ENCODE data around the gene ICAM3.

ICAM3 gene

DNA sequence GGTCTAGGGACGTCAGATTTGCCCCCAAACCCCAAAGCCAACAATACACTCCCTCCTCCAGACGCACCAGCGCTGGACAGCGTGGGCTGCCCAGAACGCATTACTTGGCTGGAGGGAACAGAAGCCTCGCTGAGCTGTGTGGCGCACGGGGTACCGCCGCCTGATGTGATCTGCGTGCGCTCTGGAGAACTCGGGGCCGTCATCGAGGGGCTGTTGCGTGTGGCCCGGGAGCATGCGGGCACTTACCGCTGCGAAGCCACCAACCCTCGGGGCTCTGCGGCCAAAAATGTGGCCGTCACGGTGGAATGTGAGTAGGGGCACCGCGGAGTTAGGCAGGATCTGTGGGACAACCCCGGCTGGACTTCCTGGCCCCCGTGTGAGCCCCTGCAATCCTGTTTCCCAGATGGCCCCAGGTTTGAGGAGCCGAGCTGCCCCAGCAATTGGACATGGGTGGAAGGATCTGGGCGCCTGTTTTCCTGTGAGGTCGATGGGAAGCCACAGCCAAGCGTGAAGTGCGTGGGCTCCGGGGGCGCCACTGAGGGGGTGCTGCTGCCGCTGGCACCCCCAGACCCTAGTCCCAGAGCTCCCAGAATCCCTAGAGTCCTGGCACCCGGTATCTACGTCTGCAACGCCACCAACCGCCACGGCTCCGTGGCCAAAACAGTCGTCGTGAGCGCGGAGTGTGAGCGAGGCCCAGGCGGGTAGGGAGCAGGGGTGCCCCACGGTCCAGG is 45.6 kb downstream of the ICAM3 start:
- Histone ChIP-seq H3K4me3 (ENCODE audit: low read length) (no peak overlapping the region), H3K36me3 (ENCODE audit: control insufficient read depth, low read depth, low read length) (no peaks in the 10 kb centered on the region), H3K4me1 (ENCODE audit: control insufficient read depth, low read depth, low read length) (peaks cover 18% of the 10 kb centered on the region), H3K27me3 (ENCODE audit: control insufficient read depth, insufficient read depth, low read length) (peaks cover 94% of the 10 kb centered on the region), H3K9me3 (ENCODE audit: control insufficient read depth, low read depth, low read length) (no peaks in the 10 kb centered on the region), H3K27ac (ENCODE audit: low read length) (no peak overlapping the region), H3K9ac (ENCODE audit: low read length) (no peak overlapping the region)

DNA sequence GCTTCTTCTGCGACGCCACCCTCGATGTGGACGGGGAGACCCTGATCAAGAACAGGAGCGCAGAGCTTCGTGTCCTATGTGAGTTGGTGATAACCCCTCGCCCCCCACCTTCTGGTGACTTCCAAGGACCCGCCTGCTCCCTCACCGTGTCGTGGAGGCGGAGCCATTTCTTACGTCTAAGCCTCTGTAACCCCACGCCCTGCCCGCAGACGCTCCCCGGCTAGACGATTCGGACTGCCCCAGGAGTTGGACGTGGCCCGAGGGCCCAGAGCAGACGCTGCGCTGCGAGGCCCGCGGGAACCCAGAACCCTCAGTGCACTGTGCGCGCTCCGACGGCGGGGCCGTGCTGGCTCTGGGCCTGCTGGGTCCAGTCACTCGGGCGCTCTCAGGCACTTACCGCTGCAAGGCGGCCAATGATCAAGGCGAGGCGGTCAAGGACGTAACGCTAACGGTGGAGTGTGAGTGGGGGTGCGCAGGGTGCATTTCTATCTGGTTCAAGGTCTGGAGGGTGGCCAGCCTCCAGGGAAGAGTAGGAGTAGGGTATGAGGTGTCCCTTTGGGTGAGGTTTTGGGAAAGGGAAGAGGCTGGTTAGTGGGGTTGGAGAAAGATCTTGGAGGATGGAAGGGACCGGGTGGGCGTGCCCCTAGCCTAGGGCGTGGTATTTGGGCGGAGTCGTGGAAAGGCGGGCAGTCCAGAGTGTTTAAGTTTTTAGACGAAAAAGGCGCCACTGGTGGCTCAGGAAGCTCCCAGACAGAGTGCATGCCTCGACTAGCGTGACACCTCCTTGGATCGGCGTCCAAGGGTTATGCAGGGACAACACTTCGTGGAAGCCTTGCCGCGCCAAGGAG is 46.4 kb downstream of the ICAM3 start:
- Histone ChIP-seq H3K4me3 (ENCODE audit: low read length) (peak overlapping the region; percentile 32), H3K27me3 (ENCODE audit: control insufficient read depth, insufficient read depth, low read length) (peaks cover 100% of the 10 kb centered on the region), H3K9me3 (ENCODE audit: control insufficient read depth, low read depth, low read length) (no peaks in the 10 kb centered on the region), H3K36me3 (ENCODE audit: control insufficient read depth, low read depth, low read length) (no peaks in the 10 kb centered on the region), H3K9ac (ENCODE audit: low read length) (no peak overlapping the region), H3K4me1 (ENCODE audit: control insufficient read depth, low read depth, low read length) (peaks cover 18% of the 10 kb centered on the region), H3K27ac (ENCODE audit: low read length) (no peak overlapping the region)

- Histone ChIP-seq H3K27me3 (ENCODE audit: control insufficient read depth, insufficient read depth, low read length) (peaks cover 100% of the 10 kb centered on the region), H3K9ac (ENCODE audit: low read length) (no peak overlapping the region), H3K36me3 (ENCODE audit: control insufficient read depth, low read depth, low read length) (no peaks in the 10 kb centered on the region), H3K4me1 (ENCODE audit: control insufficient read depth, low read depth, low read length) (peaks cover 22% of the 10 kb centered on the region), H3K9me3 (ENCODE audit: control insufficient read depth, low read depth, low read length) (no peaks in the 10 kb centered on the region), H3K27ac (ENCODE audit: low read length) (no peak overlapping the region), H3K4me3 (ENCODE audit: low read length) (peak overlapping the region; percentile 46)
These were observed 47.1 kb downstream of the ICAM3 start for GRCh38 chr19:10292206-10292788.

GRCh38 chr19:10291554-10292205 is 47.7 kb downstream of the ICAM3 start:
- Histone ChIP-seq H3K36me3 (ENCODE audit: control insufficient read depth, low read depth, low read length) (no peaks in the 10 kb centered on the region), H3K4me3 (ENCODE audit: low read length) (peak overlapping the region; percentile 46), H3K9ac (ENCODE audit: low read length) (no peak overlapping the region), H3K9me3 (ENCODE audit: control insufficient read depth, low read depth, low read length) (no peaks in the 10 kb centered on the region), H3K27me3 (ENCODE audit: control insufficient read depth, insufficient read depth, low read length) (peaks cover 100% of the 10 kb centered on the region), H3K27ac (ENCODE audit: low read length) (no peak overlapping the region), H3K4me1 (ENCODE audit: control insufficient read depth, low read depth, low read length) (peaks cover 23% of the 10 kb centered on the region)

- no peaks in the 10 kb centered on the region for H3K36me3 ChIP-seq (ENCODE audit: control insufficient read depth, low read depth, low read length)
- no peak overlapping the region for H3K27ac ChIP-seq (ENCODE audit: low read length)
- peak overlapping the region; percentile 46 for H3K4me3 ChIP-seq (ENCODE audit: low read length)
- H3K9ac ChIP-seq (ENCODE audit: low read length) = no peak overlapping the region
- H3K4me1 ChIP-seq (ENCODE audit: control insufficient read depth, low read depth, low read length) = peaks cover 23% of the 10 kb centered on the region
- H3K9me3 ChIP-seq (ENCODE audit: control insufficient read depth, low read depth, low read length) = no peaks in the 10 kb centered on the region
- H3K27me3 ChIP-seq (ENCODE audit: control insufficient read depth, insufficient read depth, low read length) = peaks cover 100% of the 10 kb centered on the region
These were observed 48.4 kb downstream of the ICAM3 start for GRCh38 chr19:10290876-10291553.

DNA sequence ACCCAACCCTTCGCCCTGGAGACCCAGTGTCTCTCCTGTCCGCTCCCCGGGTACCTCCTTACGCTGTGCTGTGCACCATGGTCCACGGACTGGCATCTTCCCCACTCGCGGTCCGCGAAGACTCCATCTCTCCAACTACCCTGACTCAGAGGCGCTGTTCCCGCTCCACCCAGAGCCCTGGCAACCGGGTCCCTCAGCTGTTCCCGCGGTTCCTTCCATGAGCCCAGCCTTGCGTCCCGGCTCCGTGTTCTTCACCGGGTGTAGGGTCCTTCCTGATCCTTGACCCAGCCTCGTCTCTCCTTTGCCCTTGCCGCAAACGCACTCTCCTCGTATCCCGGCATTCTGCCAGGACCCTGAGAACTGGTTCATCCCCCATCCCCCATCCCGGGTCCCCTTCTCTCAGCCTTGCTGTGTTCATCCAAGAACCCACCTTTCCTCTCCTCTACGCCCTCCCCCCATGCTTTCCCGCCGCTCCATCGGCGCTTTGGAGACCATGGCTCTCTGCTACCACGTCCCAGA is 49.0 kb downstream of the ICAM3 start:
- H3K27ac ChIP-seq (ENCODE audit: low read length) = no peak overlapping the region
- no peaks in the 10 kb centered on the region for H3K9me3 ChIP-seq (ENCODE audit: control insufficient read depth, low read depth, low read length)
- peak overlapping the region; percentile 46 for H3K4me3 ChIP-seq (ENCODE audit: low read length)
- H3K4me1 ChIP-seq (ENCODE audit: control insufficient read depth, low read depth, low read length) = peaks cover 19% of the 10 kb centered on the region
- H3K36me3 ChIP-seq (ENCODE audit: control insufficient read depth, low read depth, low read length) = no peaks in the 10 kb centered on the region
- peaks cover 97% of the 10 kb centered on the region for H3K27me3 ChIP-seq (ENCODE audit: control insufficient read depth, insufficient read depth, low read length)
- no peak overlapping the region for H3K9ac ChIP-seq (ENCODE audit: low read length)

- H3K9ac ChIP-seq (ENCODE audit: low read length) = no peak within 1 kb of the TSS
- H3K4me1 ChIP-seq (ENCODE audit: control insufficient read depth, low read depth, low read length) = peaks cover 19% of the 10 kb centered on the region
- no peaks in the 10 kb centered on the region for H3K36me3 ChIP-seq (ENCODE audit: control insufficient read depth, low read depth, low read length)
- H3K9me3 ChIP-seq (ENCODE audit: control insufficient read depth, low read depth, low read length) = no peaks in the 10 kb centered on the region
- H3K27me3 ChIP-seq (ENCODE audit: control insufficient read depth, insufficient read depth, low read length) = peaks cover 92% of the 10 kb centered on the region
- H3K27ac ChIP-seq (ENCODE audit: low read length) = no peak within 1 kb of the TSS
- peak within 1 kb of the TSS; percentile 46 for H3K4me3 ChIP-seq (ENCODE audit: low read length)
These were observed 49.5 kb downstream of the ICAM3 start, which contains the start of gene ICAM5 for GRCh38 chr19:10289836-10290356. TSS of gene ICAM5 (plus strand) at chr19:10289952. CDS start at chr19:10290044, 92 bp downstream.

- H3K9ac ChIP-seq (ENCODE audit: low read length) = no peak overlapping the region
- peaks cover 86% of the 10 kb centered on the region for H3K27me3 ChIP-seq (ENCODE audit: control insufficient read depth, insufficient read depth, low read length)
- H3K4me3 ChIP-seq (ENCODE audit: low read length) = peak overlapping the region; percentile 46
- H3K36me3 ChIP-seq (ENCODE audit: control insufficient read depth, low read depth, low read length) = no peaks in the 10 kb centered on the region
- H3K9me3 ChIP-seq (ENCODE audit: control insufficient read depth, low read depth, low read length) = no peaks in the 10 kb centered on the region
- H3K4me1 ChIP-seq (ENCODE audit: control insufficient read depth, low read depth, low read length) = peaks cover 19% of the 10 kb centered on the region
- H3K27ac ChIP-seq (ENCODE audit: low read length) = no peak overlapping the region
These were observed 50.1 kb downstream of the ICAM3 start for GRCh38 chr19:10289167-10289835.

- Histone ChIP-seq H3K36me3 (ENCODE audit: control insufficient read depth, low read depth, low read length) (no peaks in the 10 kb centered on the region), H3K9ac (ENCODE audit: low read length) (no peak overlapping the region), H3K9me3 (ENCODE audit: control insufficient read depth, low read depth, low read length) (no peaks in the 10 kb centered on the region), H3K27ac (ENCODE audit: low read length) (no peak overlapping the region), H3K4me1 (ENCODE audit: control insufficient read depth, low read depth, low read length) (peaks cover 19% of the 10 kb centered on the region), H3K27me3 (ENCODE audit: control insufficient read depth, insufficient read depth, low read length) (peaks cover 80% of the 10 kb centered on the region), H3K4me3 (ENCODE audit: low read length) (peak overlapping the region; percentile 46)
These were observed 50.7 kb downstream of the ICAM3 start for GRCh38 chr19:10288662-10289166.
